Endothelial cell of umbilical vein (primary cell): ENCODE results near the gene KIZ. TPM values are rescaled to one million over a fixed set of nuclear protein-coding genes. Genes with fewer than 3 reads are reported as not detected.

Experiments
- BruUV-seq: library from RNA; stranded (reverse); fragments of 400-500 nt; replicated peaks from 2 replicates; lab custom pipeline; 2021; lab: Mats Ljungman, UMichigan
- CTCF ChIA-PET: fragments of 300-600, 350-600 bp; sonication (Branson Sonifier 250); formaldehyde crosslinking; loops from one replicate; lab custom pipeline; 2021; ENCODE audit warnings: antibody characterized with exemption, inconsistent platforms; lab: Charles Lee
- POLR2A ChIA-PET: fragments of 300-600, 350-600 bp; sonication (Branson Sonifier 250); formaldehyde crosslinking; loops from one replicate; lab custom pipeline; 2021; ENCODE audit warnings: antibody characterized with exemption, inconsistent platforms; lab: Charles Lee
- DNase-seq: peaks from one replicate; pipeline ENCODE4 v3.0.0-alpha.2; 2011; ENCODE audit warnings: low read depth, low spot score
- FAIRE-seq: peaks from 2 replicates; lab custom pipeline; 2011; peaks lifted over from hg19 to GRCh38; lab: Jason Lieb, UNC
- H2AFZ ChIP-seq: 2 replicates; pipeline ENCODE4 v1.6.0; 2012; ENCODE audit warnings: low read depth, low read length, control low read depth, inconsistent platforms
- H3K27ac ChIP-seq: 2 replicates; pipeline ENCODE4 v1.5.1; 2011; ENCODE audit warnings: low read depth, mild to moderate bottlenecking, control low read depth, low read length, moderate library complexity; ENCODE audit not compliant: insufficient read depth
- H3K27me3 ChIP-seq, 2 experiments: 2 replicates each; pipeline versions ENCODE4 v1.6.0 to v1.6.1; 2011; ENCODE audit warnings: low read length in 2 of 2, mixed read lengths in 1 of 2; ENCODE audit not compliant: control insufficient read depth in 2 of 2, insufficient read depth in 2 of 2
- H3K36me3 ChIP-seq, 2 experiments: 2 replicates in 1 of 2; 3 replicates in 1 of 2; pipeline ENCODE4 v1.5.1; 2011; ENCODE audit warnings: low read length in 2 of 2, mild to moderate bottlenecking in 1 of 2, moderate library complexity in 1 of 2; ENCODE audit not compliant: control insufficient read depth in 2 of 2, insufficient read depth in 2 of 2; ENCODE audit errors: extremely low read depth in 1 of 2
- H3K4me1 ChIP-seq: 3 replicates; pipeline ENCODE4 v1.5.1; 2011; ENCODE audit warnings: mild to moderate bottlenecking, low read length; ENCODE audit not compliant: control insufficient read depth, insufficient read depth; ENCODE audit errors: extremely low read depth
- H3K4me2 ChIP-seq: 2 replicates; pipeline ENCODE4 v1.6.1; 2011; ENCODE audit warnings: low read length, control low read depth, mixed read lengths; ENCODE audit not compliant: insufficient read depth
- H3K4me3 ChIP-seq, 3 experiments: fragments of 200-600 bp in 1 of 3; sonication (generic), shearing (Covaris generic) in 1 of 3; replicated peaks in 1 of 3; 2 replicates each; pipeline ENCODE4 v1.5.1; 2011 to 2016; ENCODE audit warnings: control low read depth in 3 of 3, low read length in 3 of 3, mild to moderate bottlenecking in 2 of 3, inconsistent platforms in 1 of 3, low read depth in 1 of 3, moderate library complexity in 1 of 3; ENCODE audit not compliant: insufficient read depth in 1 of 3
- H3K79me2 ChIP-seq: 2 replicates; pipeline ENCODE4 v1.6.0; 2012; ENCODE audit warnings: low read length, inconsistent platforms; ENCODE audit not compliant: control insufficient read depth, insufficient read depth
- H3K9ac ChIP-seq: replicated peaks from 2 replicates; pipeline ENCODE3; 2011; ENCODE audit warnings: low read length, control low read depth; ENCODE audit not compliant: insufficient read depth; ENCODE audit errors: extremely low read depth
- H3K9me1 ChIP-seq: replicated peaks from 3 replicates; pipeline ENCODE4 v1.6.0; 2011; ENCODE audit warnings: mild to moderate bottlenecking, low read length; ENCODE audit not compliant: control insufficient read depth, insufficient read depth; ENCODE audit errors: extremely low read depth
- H3K9me3 ChIP-seq: replicated peaks from 2 replicates; pipeline ENCODE4 v1.5.1; 2012; ENCODE audit warnings: low read length, inconsistent platforms; ENCODE audit not compliant: control insufficient read depth, insufficient read depth
- H4K20me1 ChIP-seq: replicated peaks from 2 replicates; pipeline ENCODE3; 2011; ENCODE audit warnings: mild to moderate bottlenecking, low read length; ENCODE audit not compliant: control insufficient read depth, insufficient read depth; ENCODE audit errors: extremely low read depth
- EZH2 ChIP-seq: IDR thresholded peaks from 2 replicates; pipeline ENCODE4 v1.6.1; 2012; ENCODE audit warnings: borderline replicate concordance, low read depth, mild to moderate bottlenecking, moderate library complexity, low read length, inconsistent platforms; ENCODE audit not compliant: severe bottlenecking
- FOS ChIP-seq: IDR thresholded peaks from 2 replicates; pipeline ENCODE4 v1.6.1; 2011; ENCODE audit warnings: mild to moderate bottlenecking, low read length, moderate library complexity, borderline replicate concordance; ENCODE audit not compliant: insufficient read depth
- GATA2 ChIP-seq: IDR thresholded peaks from 2 replicates; pipeline ENCODE4 v1.7.0; 2011; ENCODE audit warnings: low read depth, mild to moderate bottlenecking, moderate library complexity, mixed read lengths, low read length; ENCODE audit not compliant: insufficient read length, insufficient read depth
- POLR2AphosphoS5 ChIP-seq: IDR thresholded peaks from 2 replicates; pipeline ENCODE4 v1.6.1; 2012; ENCODE audit warnings: low read depth, mild to moderate bottlenecking, control low read depth, low read length, moderate library complexity; ENCODE audit not compliant: insufficient read depth
- dilution Hi-C: fragments of 300-500 bp; cut with MboI; formaldehyde crosslinking; loops from one replicate; pipeline ENCODE4 v1.15.0; 2019; ENCODE audit warnings: low sequenced_read_pairs; ENCODE audit not compliant: extremely low pct_ligation_motif_present
- intact Hi-C: fragments of 100-400 bp; cut with micrococcal nuclease; formaldehyde crosslinking; loops from one replicate; pipeline ENCODE4 v1.10.0; 2022
- polyA plus RNA-seq, 4 experiments: library from polyadenylated mRNA; depleted of rRNA in 3 of 4; stranded (reverse) in 3 of 4; unstranded in 1 of 4; fragments of >200 nt; gene quantifications; 2 replicates each; pipeline versions ENCODE4 v1.2.1 to v1.2.3, GENCODE V29; 2011 to 2012; ENCODE audit warnings: missing spikeins in 1 of 4
- total RNA-seq: library from RNA; stranded (reverse); gene quantifications from 2 replicates; pipeline ENCODE4 v1.2.3, GENCODE V29; 2021
- TF ChIP-seq, protein P1 (sequence below), 2 donors: IDR thresholded peaks; 1 replicate in 1 of 2; 2 replicates in 1 of 2; pipeline ENCODE4 v1.5.1; 2011; ENCODE audit warnings: low read length in 2 of 2, mild to moderate bottlenecking in 2 of 2, moderate library complexity in 2 of 2, control low read depth in 1 of 2, inconsistent platforms in 1 of 2, low read depth in 1 of 2; ENCODE audit not compliant: insufficient read depth in 1 of 2; ENCODE audit errors: extremely low read depth in 1 of 2
- TF ChIP-seq, protein P2 (sequence below): IDR thresholded peaks from 2 replicates; pipeline ENCODE4 v1.6.1; 2011; ENCODE audit not compliant: insufficient read depth, insufficient read length

KIZ gene
- total and polyA plus RNA-seq, 2 donors (not counting 3 experiments of a cell fraction or from before 2014, with no cell fraction given), result 3.9 to 7.3 TPM

DNA sequence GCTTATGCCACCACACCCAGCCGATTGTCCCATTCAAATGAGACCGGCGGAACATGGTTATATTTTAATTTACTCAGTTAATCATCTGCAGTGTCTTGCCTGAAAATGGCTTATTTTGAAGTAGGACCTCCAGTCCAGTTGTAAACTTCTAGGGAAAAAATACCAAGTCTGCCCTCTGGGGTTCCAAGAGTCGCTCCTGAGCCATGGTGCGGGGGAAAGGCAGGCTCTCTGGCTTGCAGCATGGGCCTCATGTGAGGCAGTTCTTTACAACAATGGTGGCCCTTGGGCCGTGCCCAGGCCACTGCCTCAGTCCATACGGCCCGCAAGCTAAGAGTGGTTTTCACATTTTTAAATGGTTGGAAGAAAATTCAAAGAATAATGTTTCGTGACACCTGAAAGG, 114.5 kb downstream of the KIZ start:
- H3K4me3 ChIP-seq, result no peak overlapping the region
- no peaks in the 10 kb centered on the region for H3K79me2 ChIP-seq
- TF ChIP-seq, protein P1, sequence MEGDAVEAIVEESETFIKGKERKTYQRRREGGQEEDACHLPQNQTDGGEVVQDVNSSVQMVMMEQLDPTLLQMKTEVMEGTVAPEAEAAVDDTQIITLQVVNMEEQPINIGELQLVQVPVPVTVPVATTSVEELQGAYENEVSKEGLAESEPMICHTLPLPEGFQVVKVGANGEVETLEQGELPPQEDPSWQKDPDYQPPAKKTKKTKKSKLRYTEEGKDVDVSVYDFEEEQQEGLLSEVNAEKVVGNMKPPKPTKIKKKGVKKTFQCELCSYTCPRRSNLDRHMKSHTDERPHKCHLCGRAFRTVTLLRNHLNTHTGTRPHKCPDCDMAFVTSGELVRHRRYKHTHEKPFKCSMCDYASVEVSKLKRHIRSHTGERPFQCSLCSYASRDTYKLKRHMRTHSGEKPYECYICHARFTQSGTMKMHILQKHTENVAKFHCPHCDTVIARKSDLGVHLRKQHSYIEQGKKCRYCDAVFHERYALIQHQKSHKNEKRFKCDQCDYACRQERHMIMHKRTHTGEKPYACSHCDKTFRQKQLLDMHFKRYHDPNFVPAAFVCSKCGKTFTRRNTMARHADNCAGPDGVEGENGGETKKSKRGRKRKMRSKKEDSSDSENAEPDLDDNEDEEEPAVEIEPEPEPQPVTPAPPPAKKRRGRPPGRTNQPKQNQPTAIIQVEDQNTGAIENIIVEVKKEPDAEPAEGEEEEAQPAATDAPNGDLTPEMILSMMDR (IDR thresholded peaks at IDR 0.05; ENCODE audit: extremely low read depth in 1 of 2, insufficient read depth in 1 of 2, low read depth in 1 of 2, low read length in 2 of 2), result no peak
- TF ChIP-seq, protein P2, sequence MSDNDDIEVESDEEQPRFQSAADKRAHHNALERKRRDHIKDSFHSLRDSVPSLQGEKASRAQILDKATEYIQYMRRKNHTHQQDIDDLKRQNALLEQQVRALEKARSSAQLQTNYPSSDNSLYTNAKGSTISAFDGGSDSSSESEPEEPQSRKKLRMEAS, result no peak
- no peak for TF ChIP-seq POLR2AphosphoS5
- dilution Hi-C loops (no loop called here), intact Hi-C loops (no loop called here)
- no peaks in the 10 kb centered on the region for H3K36me3 ChIP-seq
- FAIRE-seq, result no peak
- ChIA-PET POLR2A (no interaction called here), CTCF (interaction anchor here (0.6 to 8.9 kb wide), 2 partner anchors 36 to 266 kb away, joined by 5 to 443 read pairs; no protein-coding TSS in a partner anchor)
- no peak for DNase-seq
- H3K27me3 ChIP-seq, result no peaks in the 10 kb centered on the region
- H3K9me1 ChIP-seq, result no peaks in the 10 kb centered on the region
- H2AFZ ChIP-seq, result no peak overlapping the region
- H3K27ac ChIP-seq, result no peak overlapping the region
- H3K9ac ChIP-seq, result no peak overlapping the region
- H3K4me2 ChIP-seq, result no peak overlapping the region
- H3K4me1 ChIP-seq, result no peaks in the 10 kb centered on the region
- H3K9me3 ChIP-seq, result no peaks in the 10 kb centered on the region
- H4K20me1 ChIP-seq, result no peaks in the 10 kb centered on the region
- BruUV-seq, result no TSS peak

DNA sequence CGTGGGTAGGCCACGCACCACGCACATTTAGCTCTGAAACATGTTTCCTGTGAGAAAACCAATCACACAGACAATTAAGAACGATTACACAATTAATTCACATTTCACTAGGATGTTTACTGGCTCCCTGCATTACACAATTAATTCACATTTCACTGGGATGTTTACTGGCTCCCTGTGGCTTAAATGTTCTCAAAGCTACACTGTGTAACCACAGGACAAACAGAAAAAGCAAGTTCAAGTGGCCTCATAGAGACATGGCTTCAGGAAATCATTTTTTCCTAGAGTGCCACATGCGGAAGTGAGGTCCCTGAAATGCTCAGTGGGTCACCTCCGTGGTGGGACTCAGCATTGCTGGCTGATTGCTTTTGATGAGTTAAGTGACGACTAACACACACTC, 115.5 kb downstream of the KIZ start:
- TF ChIP-seq POLR2AphosphoS5 (no peak), FOS (no peak), GATA2 (no peak), EZH2 (no peak)
- TF ChIP-seq, protein P1 (IDR thresholded peaks at IDR 0.05; ENCODE audit: extremely low read depth in 1 of 2, insufficient read depth in 1 of 2, low read depth in 1 of 2, low read length in 2 of 2), result no peak
- TF ChIP-seq, protein P2, result no peak
- Histone ChIP-seq H2AFZ (no peak overlapping the region), H3K9ac (no peak overlapping the region), H3K36me3 (no peaks in the 10 kb centered on the region), H3K79me2 (no peaks in the 10 kb centered on the region), H3K4me1 (no peaks in the 10 kb centered on the region), H3K27ac (no peak overlapping the region), H3K27me3 (no peaks in the 10 kb centered on the region), H3K9me3 (no peaks in the 10 kb centered on the region), H3K4me3 (no peak overlapping the region), H3K4me2 (no peak overlapping the region), H4K20me1 (no peaks in the 10 kb centered on the region), H3K9me1 (no peaks in the 10 kb centered on the region)
- DNase-seq (no peak), FAIRE-seq (no peak)
- POLR2A ChIA-PET, result no interaction called here
- dilution Hi-C loops, result no loop called here
- BruUV-seq, result no TSS peak
- intact Hi-C loops, result no loop called here
- CTCF ChIA-PET, result interaction anchor here (8.9 kb wide), 1 partner anchor 265 kb away, joined by 443 read pairs; no protein-coding TSS in a partner anchor
